GM18520 (cell line): ENCODE results near the gene HSPA12B.

Experiments
- ATAC-seq: cut with Tn5 transposase; IDR thresholded peaks from one replicate; pipeline ENCODE4 v1.9.1; 2021; ENCODE audit not compliant: unreplicated experiment

Gene HSPA12B

GRCh38 chr20:3728354-3728753 is 4.1 kb upstream of the HSPA12B start:
- no peak for ATAC-seq

DNA sequence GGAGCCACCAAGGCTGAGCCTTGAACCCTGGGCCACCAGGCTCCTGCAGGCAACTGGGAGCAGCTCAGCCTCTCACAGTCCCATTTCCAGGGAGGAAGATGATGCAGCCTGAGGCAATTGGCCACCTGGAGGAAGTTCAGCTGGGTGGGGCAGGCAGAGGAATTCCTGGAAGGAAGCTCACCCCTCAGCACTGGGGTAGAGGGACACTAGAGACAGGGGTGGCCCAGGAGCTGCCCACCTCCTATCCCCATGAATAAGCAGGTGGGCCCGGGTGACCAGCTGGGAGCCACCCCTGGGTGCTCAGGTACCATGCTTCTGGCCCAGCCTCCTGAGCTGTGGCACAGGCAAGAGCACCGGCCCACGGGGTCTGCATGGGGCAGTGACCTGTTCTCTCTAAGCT is 3.6 kb upstream of the HSPA12B start:
- no peak for ATAC-seq

DNA sequence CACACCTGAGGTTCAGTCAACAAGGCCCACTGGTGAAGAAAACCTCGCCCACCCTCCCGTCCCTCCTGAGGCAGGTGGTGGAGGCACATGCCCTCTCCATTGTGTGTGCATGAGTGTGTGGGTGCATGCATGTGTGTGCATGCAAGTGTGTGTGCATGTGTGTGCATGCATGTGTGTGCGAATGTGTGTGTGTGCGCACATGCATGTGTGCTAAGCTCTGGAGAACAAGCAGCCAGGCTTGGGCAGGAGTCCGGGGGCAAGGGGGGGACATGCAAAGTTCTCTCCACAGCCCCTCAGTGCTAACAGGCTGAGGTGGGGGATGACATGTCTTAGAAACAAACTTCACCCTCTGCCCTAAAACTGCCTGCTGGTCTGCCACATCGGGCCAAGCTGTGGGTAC is 3.1 kb upstream of the HSPA12B start:
- no peak for ATAC-seq

DNA sequence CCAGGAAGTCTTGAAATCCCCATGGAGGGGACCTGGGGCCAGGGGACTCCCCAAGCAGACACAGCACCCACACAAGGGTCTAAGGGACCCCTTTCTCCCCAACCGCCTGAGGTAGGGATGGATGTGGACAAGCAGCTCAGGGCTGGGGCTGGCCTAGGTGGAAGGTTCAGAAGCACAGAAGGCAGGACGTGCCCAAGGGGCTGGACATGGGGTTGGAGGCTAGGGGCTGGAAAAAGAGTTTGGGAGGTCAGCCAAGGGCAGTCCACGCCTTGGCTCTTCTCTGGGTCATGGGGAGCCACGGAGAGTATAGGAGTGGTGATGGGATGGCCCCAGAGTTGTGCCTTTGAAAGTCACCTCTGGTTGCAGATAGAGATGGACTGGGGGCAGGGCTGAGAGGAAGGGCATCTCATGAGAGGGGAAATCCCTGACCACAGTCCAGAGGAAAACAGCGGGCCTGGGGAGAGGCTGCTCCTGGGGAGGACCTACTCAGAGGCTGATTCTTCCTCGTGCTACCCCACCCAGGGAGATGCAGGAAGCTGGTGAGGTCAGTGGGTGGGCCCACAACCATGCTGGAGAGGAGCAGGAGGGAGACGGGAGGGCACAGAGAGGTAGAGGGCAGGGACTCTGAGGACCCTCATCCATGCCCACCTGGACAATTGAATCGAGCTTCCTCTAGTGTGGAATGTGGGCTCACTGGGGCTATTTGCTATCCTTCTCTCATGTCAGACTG is 2.5 kb upstream of the HSPA12B start:
- no peak for ATAC-seq

GRCh38 chr20:3730803-3731672 is 1.4 kb upstream of the HSPA12B start:
- no peak for ATAC-seq

GRCh38 chr20:3731944-3732326 is 550 bp upstream of the HSPA12B start:
- ATAC-seq, result no peak

- no peak for ATAC-seq
These were observed 872 bp downstream of the HSPA12B start for GRCh38 chr20:3733119-3733995.

GRCh38 chr20:3734111-3734843 is 1.8 kb downstream of the HSPA12B start:
- no peak for ATAC-seq

- no peak for ATAC-seq
These were observed 3.3 kb downstream of the HSPA12B start for GRCh38 chr20:3735768-3736167.

DNA sequence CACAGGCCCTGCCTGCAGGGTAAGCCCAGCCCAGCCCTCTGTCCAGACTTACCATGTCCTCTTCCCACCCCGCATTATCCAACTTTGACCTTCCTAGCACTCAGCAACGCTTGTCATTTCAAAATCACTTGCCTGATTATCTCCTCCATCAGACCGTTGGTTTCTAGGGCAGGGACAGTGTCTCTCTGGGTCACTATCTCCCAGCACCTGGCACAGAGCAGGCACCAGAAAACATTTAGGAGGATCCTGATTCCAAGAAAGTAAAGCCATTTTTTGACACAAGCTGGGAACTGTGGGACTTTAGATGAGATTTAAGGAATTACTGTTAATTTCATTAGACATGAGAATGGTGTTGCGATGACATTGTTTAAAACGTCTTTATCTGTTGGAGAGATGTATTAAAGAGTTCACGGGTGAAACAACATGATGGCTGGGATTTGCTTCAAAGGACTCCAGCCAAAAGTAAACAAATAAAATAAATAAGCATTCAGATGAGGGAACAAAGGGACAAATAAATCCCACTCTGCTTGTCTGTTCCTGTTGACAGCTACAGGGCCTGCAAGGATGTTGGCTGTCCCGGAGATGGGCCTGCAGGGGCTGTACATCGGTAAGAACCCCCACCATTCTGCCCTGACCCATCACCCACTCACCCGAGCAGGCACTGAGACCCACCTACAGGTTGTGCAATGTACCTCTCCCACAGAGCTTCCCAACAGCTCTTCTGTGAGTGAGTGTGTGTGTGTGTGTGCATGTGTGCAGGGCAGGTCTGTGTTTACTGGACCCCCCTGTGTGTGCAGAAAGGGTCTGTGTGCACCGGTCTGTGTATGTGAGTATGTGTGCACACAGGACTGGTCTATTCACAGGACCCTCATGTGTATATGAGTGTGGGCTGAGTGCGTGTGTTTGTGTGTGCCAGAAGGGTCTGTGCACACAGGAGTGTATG is 5.9 kb downstream of the HSPA12B start:
- ATAC-seq, result no peak

DNA sequence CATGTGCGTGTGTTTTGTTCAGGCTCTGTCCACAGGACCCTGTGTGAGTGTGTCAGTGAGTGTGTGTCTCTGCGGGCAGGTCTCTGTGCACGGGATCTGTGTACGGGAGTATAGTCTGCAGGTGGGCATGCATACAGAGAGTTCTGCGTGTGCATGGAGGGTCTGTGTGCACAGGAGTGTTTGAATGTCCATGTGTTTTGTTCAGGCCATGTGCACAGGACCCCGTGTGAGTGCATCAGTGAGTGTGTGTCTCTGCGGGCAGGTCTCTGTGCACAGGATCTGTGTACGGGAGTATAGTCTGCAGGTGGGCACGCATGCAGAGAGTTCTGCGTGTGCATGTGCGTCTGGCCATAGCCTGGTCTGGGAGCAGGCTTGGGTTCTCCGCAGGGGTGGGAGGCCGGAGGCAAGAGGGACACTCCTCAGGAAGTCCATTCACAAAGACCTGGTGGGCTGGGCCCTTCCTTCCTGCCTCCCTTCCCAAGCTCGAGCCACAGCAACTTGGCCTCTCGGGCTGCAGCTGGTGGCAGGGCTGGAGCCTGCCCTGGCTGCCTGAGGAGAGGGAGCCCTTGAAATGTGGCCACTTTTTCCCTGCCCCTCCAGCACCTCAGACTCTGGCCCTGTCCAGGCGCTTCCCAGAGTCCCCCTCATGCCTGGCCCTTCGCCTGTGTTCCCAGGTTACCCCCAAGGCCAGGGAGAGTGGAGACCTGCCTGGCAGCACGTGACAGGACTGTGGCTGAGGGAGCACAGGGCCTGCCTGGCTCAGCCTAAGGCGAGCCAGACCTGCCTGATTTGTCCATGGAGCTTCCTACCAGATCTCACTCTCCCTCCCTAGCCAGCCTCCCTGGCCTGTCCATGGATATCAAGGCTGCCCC is 6.8 kb downstream of the HSPA12B start:
- no peak for ATAC-seq

GRCh38 chr20:3739926-3740451 is 7.5 kb downstream of the HSPA12B start:
- ATAC-seq, result no peak

DNA sequence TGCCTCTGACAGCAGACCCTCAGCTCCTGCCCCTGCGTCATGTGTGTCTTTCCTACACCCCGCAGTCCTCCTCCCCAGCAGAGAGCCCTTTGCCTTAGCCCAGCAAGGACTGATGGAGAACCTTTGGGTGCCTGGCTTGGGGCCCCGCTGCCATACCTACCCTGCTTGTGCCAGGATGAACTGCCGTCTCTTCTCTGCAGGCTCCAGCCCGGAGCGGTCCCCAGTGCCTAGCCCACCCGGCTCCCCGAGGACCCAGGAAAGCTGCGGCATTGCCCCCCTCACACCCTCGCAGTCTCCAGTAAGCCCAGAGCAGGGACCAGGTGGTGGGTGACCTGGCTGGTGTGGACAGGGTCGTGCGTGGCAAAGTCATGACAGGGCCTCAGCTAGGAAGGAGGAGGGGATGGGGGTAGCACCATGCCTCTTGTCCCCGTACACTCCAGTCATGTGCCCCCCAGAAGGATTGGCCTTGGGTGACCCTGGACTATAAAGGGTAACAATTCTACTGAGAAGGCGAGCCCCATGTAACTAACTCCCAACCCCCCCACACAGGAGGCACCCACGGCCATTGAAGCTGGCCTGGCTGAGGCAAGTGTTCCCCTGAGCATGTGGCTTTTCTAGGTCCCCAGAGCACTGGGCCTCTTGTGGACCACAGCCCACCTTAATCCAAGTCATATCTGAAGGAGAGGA is 8.3 kb downstream of the HSPA12B start:
- no peak for ATAC-seq

GRCh38 chr20:3741836-3742458 is 9.5 kb downstream of the HSPA12B start:
- no peak for ATAC-seq

GRCh38 chr20:3743251-3743650 is 10.8 kb downstream of the HSPA12B start:
- ATAC-seq, result no peak

DNA sequence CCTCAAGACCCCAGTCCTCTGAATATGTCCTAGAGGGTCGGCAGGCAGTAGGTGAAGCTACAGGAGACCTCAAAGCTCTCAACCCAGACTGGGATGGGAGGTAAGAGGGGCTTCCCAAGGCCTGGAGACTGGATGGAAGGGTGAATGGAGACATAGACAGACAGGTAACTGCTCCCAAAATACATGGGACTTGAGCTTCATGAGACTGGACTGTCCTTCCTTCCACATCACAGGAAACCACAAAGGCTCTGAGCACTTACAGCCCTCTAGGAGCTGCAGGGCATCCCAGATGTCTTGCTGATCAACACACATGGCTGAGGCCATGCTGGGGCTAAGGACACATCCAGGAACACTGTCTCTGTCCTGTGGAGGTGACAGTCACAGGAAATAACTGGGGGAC is 11.6 kb downstream of the HSPA12B start:
- ATAC-seq, result no peak
